Ishikawa (cell line): Measurements from ENCODE around the gene TLE4.

Source experiments
- CEBPB ChIP-seq: IDR thresholded peaks from 2 replicates; pipeline ENCODE4 v1.6.1; 2012
- CREB1 ChIP-seq: IDR thresholded peaks from 2 replicates; pipeline ENCODE4 v1.6.1; 2012; ENCODE audit warnings: low read depth
- EGR1 ChIP-seq: IDR thresholded peaks from 2 replicates; pipeline ENCODE4 v1.6.1; 2012
- EP300 ChIP-seq: IDR thresholded peaks from 2 replicates; pipeline ENCODE4 v1.6.1; 2012; ENCODE audit warnings: borderline replicate concordance
- FOXM1 ChIP-seq: IDR thresholded peaks from 2 replicates; pipeline ENCODE4 v1.6.1; 2012; ENCODE audit warnings: low read depth, borderline replicate concordance
- MAX ChIP-seq: IDR thresholded peaks from 2 replicates; pipeline ENCODE4 v1.6.1; 2012
- NFIC ChIP-seq: IDR thresholded peaks from 2 replicates; pipeline ENCODE4 v1.6.1; 2012
- RAD21 ChIP-seq: IDR thresholded peaks from 2 replicates; pipeline ENCODE4 v1.6.1; 2012; ENCODE audit warnings: low read depth
- REST ChIP-seq: IDR thresholded peaks from 2 replicates; pipeline ENCODE4 v1.6.1; 2012; ENCODE audit warnings: low read depth, mild to moderate bottlenecking
- TAF1 ChIP-seq: IDR thresholded peaks from 2 replicates; pipeline ENCODE4 v1.6.1; 2012; ENCODE audit warnings: low read depth, mild to moderate bottlenecking
- TCF12 ChIP-seq: IDR thresholded peaks from 2 replicates; pipeline ENCODE4 v1.6.1; 2012; ENCODE audit warnings: low read depth
- TEAD4 ChIP-seq: IDR thresholded peaks from 2 replicates; pipeline ENCODE4 v1.6.1; 2012
- USF1 ChIP-seq: IDR thresholded peaks from 2 replicates; pipeline ENCODE4 v1.6.1; 2012
- YY1 ChIP-seq: IDR thresholded peaks from 2 replicates; pipeline ENCODE4 v1.6.1; 2012; ENCODE audit warnings: low read depth
- ZBTB7A ChIP-seq: IDR thresholded peaks from 2 replicates; pipeline ENCODE4 v1.6.1; 2012; ENCODE audit warnings: low read depth

The TLE4 gene

GRCh38 chr9:79579624-79580023, 7.9 kb downstream of the TLE4 start:
- TF ChIP-seq TAF1 (no peak), REST (no peak), EGR1 (no peak), YY1 (no peak), CREB1 (no peak), MAX (no peak), EP300 (no peak), CEBPB (no peak), USF1 (no peak), NFIC (no peak), FOXM1 (no peak), RAD21 (no peak), ZBTB7A (no peak), TEAD4 (no peak), TCF12 (no peak)

- TF ChIP-seq YY1: no peak
- TF ChIP-seq RAD21: no peak
- TF ChIP-seq USF1: no peak
- no peak for TF ChIP-seq EP300
- TF ChIP-seq REST: no peak
- TF ChIP-seq NFIC: no peak
- no peak for TF ChIP-seq TEAD4
- TF ChIP-seq ZBTB7A: no peak
- TF ChIP-seq EGR1: no peak
- TF ChIP-seq MAX: no peak
- no peak for TF ChIP-seq FOXM1
- TF ChIP-seq TAF1: no peak
- TF ChIP-seq TCF12: no peak
- no peak for TF ChIP-seq CREB1
- TF ChIP-seq CEBPB: no peak
Measured at GRCh38 chr9:79580055-79580454, 8.3 kb downstream of the TLE4 start.

GRCh38 chr9:79581388-79581787, 9.6 kb downstream of the TLE4 start:
- TF ChIP-seq REST: no peak
- no peak for TF ChIP-seq TEAD4
- TF ChIP-seq CREB1: no peak
- TF ChIP-seq USF1: no peak
- TF ChIP-seq RAD21: no peak
- TF ChIP-seq EP300: no peak
- no peak for TF ChIP-seq MAX
- no peak for TF ChIP-seq EGR1
- TF ChIP-seq TCF12: no peak
- no peak for TF ChIP-seq FOXM1
- no peak for TF ChIP-seq ZBTB7A
- no peak for TF ChIP-seq NFIC
- TF ChIP-seq YY1: no peak
- TF ChIP-seq CEBPB: no peak
- no peak for TF ChIP-seq TAF1

GRCh38 chr9:79581794-79582193, 10.0 kb downstream of the TLE4 start:
- TF ChIP-seq TEAD4 (no peak), TCF12 (no peak), MAX (no peak), CEBPB (no peak), YY1 (no peak), CREB1 (no peak), EGR1 (no peak), NFIC (no peak), TAF1 (no peak), RAD21 (no peak), ZBTB7A (no peak), EP300 (no peak), USF1 (no peak), FOXM1 (no peak), REST (no peak)
